K562 (cell line): ENCODE data around the gene PRSS27. TPM values are rescaled to one million over a fixed set of nuclear protein-coding genes. Genes with fewer than 3 reads are reported as not detected.

Experiments used
- BRF2 ChIP-seq: IDR thresholded peaks from 3 replicates; pipeline ENCODE4 v1.6.1; 2011; ENCODE audit warnings: borderline replicate concordance, mild to moderate bottlenecking; ENCODE audit not compliant: insufficient read length, insufficient read depth
- MTF1 ChIP-seq: fragments of 250-450 bp; sonication (Bioruptor Pico); IDR thresholded peaks from 2 replicates; pipeline ENCODE4 v1.9.0; 2021; ENCODE audit warnings: moderate library complexity, mild to moderate bottlenecking, inconsistent platforms, borderline replicate concordance
- RCOR1 ChIP-seq, 2 experiments: IDR thresholded peaks; 2 replicates each; pipeline ENCODE4 v1.6.1; 2012; ENCODE audit warnings: low read depth in 2 of 2, low read length in 2 of 2, borderline replicate concordance in 1 of 2, improper control_type of control experiment in 1 of 2
- TEAD1 ChIP-seq, 2 experiments: fragments of 450-650 bp in 1 of 2; sonication (generic) in 1 of 2; formaldehyde crosslinking; IDR thresholded peaks; 2 replicates each; pipeline versions ENCODE4 v1.4.0 to v1.8.0; 2020 to 2022; ENCODE audit warnings: mild to moderate bottlenecking in 2 of 2, missing genetic modification reagents in 1 of 2
- ZNF140 ChIP-seq: fragments of 250-450 bp; sonication (Bioruptor Pico); IDR thresholded peaks from 2 replicates; pipeline ENCODE4 v1.8.0; 2021; ENCODE audit warnings: moderate library complexity, mild to moderate bottlenecking, inconsistent platforms
- ZNF165 ChIP-seq: fragments of 250-450 bp; sonication (Bioruptor Pico); IDR thresholded peaks from 2 replicates; pipeline ENCODE4 v1.4.0; 2020; ENCODE audit warnings: borderline replicate concordance
- ZNF316 ChIP-seq: fragments of 450-650 bp; IDR thresholded peaks from 2 replicates; pipeline ENCODE4 v1.6.1; 2016
- ZNF507 ChIP-seq: conservative IDR thresholded peaks from 2 replicates; pipeline ENCODE4 v1.6.1; 2017; ENCODE audit warnings: missing genetic modification characterization, missing compliant biosample characterization
- ZNF830 ChIP-seq: fragments of 250-450 bp; sonication (Bioruptor Pico); IDR thresholded peaks from 2 replicates; pipeline ENCODE4 v1.5.0; 2021; ENCODE audit warnings: mild to moderate bottlenecking
- polyA plus RNA-seq, 8 experiments: library from polyadenylated mRNA; depleted of rRNA in 4 of 8; stranded (reverse) in 5 of 8; unstranded in 3 of 8; fragments of >200 nt; fragmentation: Nextera tagmentation in 2 of 8; fragmentation: Illumina TruSeq in 1 of 8; extraction: Ambion mirVana in 2 of 8; extraction: Trizol in 1 of 8; gene quantifications; 2 replicates each; pipeline versions ENCODE4 v1.2.1 to v1.2.3, GENCODE V29; 2011 to 2014; ENCODE audit warnings: inconsistent platforms in 1 of 8, missing spikeins in 1 of 8
- total RNA-seq, 7 experiments: library from RNA; depleted of rRNA in 6 of 7; stranded (reverse); fragments of >200 nt in 6 of 7; fragmentation: Illumina TruSeq in 2 of 7; extraction: Trizol in 2 of 7; gene quantifications; 2 replicates each; pipeline versions ENCODE4 v1.2.1 to v1.2.3, GENCODE V29; 2011 to 2021; ENCODE audit warnings: low replicate concordance in 1 of 7
- TF ChIP-seq, protein P1 (sequence below): sonication (generic); formaldehyde crosslinking; IDR thresholded peaks from 2 replicates; pipeline ENCODE4 v1.8.0; 2022; ENCODE audit warnings: mild to moderate bottlenecking, missing genetic modification reagents
- TF ChIP-seq, protein P2 (sequence below): fragments of 450-650 bp; IDR thresholded peaks from 2 replicates; pipeline ENCODE4 v1.6.1; 2016; ENCODE audit warnings: antibody characterized with exemption
- TF ChIP-seq, protein P3 (sequence below): fragments of 450-650 bp; IDR thresholded peaks from 2 replicates; pipeline ENCODE4 v1.6.1; 2018; ENCODE audit warnings: mild to moderate bottlenecking, low read depth; ENCODE audit not compliant: partially characterized antibody
- TF ChIP-seq, protein P4 (sequence below): sonication (generic); formaldehyde crosslinking; IDR thresholded peaks from 2 replicates; pipeline ENCODE4 v1.8.1; 2023; ENCODE audit warnings: mild to moderate bottlenecking, missing genetic modification reagents
- TF ChIP-seq, protein P5 (sequence below), 2 experiments: fragments of 450-650 bp; IDR thresholded peaks; 2 replicates each; pipeline ENCODE4 v1.6.1; 2016
- TF ChIP-seq, protein P6 (sequence below): sonication (generic); formaldehyde crosslinking; IDR thresholded peaks from 2 replicates; pipeline ENCODE4 v1.5.0; 2020; ENCODE audit warnings: missing genetic modification reagents

The PRSS27 gene
- total and polyA plus RNA-seq, 9 of the 15 experiments (the other 6 are each of a cell fraction or from before 2014, with no cell fraction given) = 0.09 to 0.20 (median 0.17) TPM; not detected in 5

- TF ChIP-seq, protein P1, sequence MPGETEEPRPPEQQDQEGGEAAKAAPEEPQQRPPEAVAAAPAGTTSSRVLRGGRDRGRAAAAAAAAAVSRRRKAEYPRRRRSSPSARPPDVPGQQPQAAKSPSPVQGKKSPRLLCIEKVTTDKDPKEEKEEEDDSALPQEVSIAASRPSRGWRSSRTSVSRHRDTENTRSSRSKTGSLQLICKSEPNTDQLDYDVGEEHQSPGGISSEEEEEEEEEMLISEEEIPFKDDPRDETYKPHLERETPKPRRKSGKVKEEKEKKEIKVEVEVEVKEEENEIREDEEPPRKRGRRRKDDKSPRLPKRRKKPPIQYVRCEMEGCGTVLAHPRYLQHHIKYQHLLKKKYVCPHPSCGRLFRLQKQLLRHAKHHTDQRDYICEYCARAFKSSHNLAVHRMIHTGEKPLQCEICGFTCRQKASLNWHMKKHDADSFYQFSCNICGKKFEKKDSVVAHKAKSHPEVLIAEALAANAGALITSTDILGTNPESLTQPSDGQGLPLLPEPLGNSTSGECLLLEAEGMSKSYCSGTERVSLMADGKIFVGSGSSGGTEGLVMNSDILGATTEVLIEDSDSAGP (CRISPR knock-in tag) = no peak
- TF ChIP-seq, protein P2, sequence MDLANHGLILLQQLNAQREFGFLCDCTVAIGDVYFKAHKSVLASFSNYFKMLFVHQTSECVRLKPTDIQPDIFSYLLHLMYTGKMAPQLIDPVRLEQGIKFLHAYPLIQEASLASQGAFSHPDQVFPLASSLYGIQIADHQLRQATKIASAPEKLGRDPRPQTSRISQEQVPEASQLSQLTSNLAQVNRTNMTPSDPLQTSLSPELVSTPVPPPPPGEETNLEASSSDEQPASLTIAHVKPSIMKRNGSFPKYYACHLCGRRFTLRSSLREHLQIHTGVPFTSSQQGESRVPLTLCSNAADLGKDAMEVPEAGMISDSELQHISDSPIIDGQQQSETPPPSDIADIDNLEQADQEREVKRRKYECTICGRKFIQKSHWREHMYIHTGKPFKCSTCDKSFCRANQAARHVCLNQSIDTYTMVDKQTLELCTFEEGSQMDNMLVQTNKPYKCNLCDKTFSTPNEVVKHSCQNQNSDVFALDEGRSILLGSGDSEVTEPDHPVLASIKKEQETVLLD = no peak
- no peak for TF ChIP-seq RCOR1 (IDR thresholded peaks at IDR 0.05; ENCODE audit: borderline replicate concordance in 1 of 2, low read depth in 2 of 2, low read length in 2 of 2)
- TF ChIP-seq BRF2 = no peak
- TF ChIP-seq, protein P3, sequence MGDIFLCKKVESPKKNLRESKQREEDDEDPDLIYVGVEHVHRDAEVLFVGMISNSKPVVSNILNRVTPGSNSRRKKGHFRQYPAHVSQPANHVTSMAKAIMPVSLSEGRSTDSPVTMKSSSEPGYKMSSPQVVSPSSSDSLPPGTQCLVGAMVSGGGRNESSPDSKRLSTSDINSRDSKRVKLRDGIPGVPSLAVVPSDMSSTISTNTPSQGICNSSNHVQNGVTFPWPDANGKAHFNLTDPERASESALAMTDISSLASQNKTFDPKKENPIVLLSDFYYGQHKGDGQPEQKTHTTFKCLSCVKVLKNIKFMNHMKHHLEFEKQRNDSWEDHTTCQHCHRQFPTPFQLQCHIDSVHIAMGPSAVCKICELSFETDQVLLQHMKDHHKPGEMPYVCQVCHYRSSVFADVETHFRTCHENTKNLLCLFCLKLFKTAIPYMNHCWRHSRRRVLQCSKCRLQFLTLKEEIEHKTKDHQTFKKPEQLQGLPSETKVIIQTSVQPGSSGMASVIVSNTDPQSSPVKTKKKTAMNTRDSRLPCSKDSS = no peak
- TF ChIP-seq, protein P4, sequence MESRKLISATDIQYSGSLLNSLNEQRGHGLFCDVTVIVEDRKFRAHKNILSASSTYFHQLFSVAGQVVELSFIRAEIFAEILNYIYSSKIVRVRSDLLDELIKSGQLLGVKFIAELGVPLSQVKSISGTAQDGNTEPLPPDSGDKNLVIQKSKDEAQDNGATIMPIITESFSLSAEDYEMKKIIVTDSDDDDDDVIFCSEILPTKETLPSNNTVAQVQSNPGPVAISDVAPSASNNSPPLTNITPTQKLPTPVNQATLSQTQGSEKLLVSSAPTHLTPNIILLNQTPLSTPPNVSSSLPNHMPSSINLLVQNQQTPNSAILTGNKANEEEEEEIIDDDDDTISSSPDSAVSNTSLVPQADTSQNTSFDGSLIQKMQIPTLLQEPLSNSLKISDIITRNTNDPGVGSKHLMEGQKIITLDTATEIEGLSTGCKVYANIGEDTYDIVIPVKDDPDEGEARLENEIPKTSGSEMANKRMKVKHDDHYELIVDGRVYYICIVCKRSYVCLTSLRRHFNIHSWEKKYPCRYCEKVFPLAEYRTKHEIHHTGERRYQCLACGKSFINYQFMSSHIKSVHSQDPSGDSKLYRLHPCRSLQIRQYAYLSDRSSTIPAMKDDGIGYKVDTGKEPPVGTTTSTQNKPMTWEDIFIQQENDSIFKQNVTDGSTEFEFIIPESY (CRISPR knock-in tag) = no peak
- no peak for TF ChIP-seq ZNF316
- TF ChIP-seq TEAD1 (CRISPR knock-in tag; IDR thresholded peaks at IDR 0.05) = peak in 1 of 2 experiments; percentile 58; a peak in 1 of 4 replicates
- TF ChIP-seq, protein P5, sequence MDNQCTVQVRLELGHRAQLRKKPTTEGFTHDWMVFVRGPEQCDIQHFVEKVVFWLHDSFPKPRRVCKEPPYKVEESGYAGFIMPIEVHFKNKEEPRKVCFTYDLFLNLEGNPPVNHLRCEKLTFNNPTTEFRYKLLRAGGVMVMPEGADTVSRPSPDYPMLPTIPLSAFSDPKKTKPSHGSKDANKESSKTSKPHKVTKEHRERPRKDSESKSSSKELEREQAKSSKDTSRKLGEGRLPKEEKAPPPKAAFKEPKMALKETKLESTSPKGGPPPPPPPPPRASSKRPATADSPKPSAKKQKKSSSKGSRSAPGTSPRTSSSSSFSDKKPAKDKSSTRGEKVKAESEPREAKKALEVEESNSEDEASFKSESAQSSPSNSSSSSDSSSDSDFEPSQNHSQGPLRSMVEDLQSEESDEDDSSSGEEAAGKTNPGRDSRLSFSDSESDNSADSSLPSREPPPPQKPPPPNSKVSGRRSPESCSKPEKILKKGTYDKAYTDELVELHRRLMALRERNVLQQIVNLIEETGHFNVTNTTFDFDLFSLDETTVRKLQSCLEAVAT (IDR thresholded peaks at IDR 0.05) = no peak
- TF ChIP-seq MTF1 = no peak
- no peak for TF ChIP-seq ZNF507 (tag)
- TF ChIP-seq ZNF140 (CRISPR knock-in tag) = no peak
- TF ChIP-seq, protein P6, sequence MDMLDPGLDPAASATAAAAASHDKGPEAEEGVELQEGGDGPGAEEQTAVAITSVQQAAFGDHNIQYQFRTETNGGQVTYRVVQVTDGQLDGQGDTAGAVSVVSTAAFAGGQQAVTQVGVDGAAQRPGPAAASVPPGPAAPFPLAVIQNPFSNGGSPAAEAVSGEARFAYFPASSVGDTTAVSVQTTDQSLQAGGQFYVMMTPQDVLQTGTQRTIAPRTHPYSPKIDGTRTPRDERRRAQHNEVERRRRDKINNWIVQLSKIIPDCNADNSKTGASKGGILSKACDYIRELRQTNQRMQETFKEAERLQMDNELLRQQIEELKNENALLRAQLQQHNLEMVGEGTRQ (CRISPR knock-in tag) = no peak
- TF ChIP-seq ZNF830 (CRISPR knock-in tag) = no peak
- TF ChIP-seq ZNF165 (CRISPR knock-in tag) = no peak
These were observed 952 bp upstream of the PRSS27 start (continued) for GRCh38 chr16:2720719-2721633.
